ENCODE results near the gene KCMF1.

- no peak for TF ChIP-seq CTCF (IDR thresholded peaks at IDR 0.05; ENCODE audit: poor library complexity)
- TF ChIP-seq EZH2 (IDR thresholded peaks at IDR 0.05; ENCODE audit: borderline replicate concordance) = no peak
- no peak for TF ChIP-seq EZH2phosphoT487 (IDR thresholded peaks at IDR 0.05; ENCODE audit: low read depth, severe bottlenecking, unreplicated experiment)
Observed at GRCh38 chr2:84995826-84996225, 24.9 kb downstream of the KCMF1 start.

All from hepatocyte (in vitro differentiated cells).